GM23338 (cell line): ENCODE measurements around the gene ABHD6. TPM values are rescaled to one million over a fixed set of nuclear protein-coding genes. Genes with fewer than 3 reads are reported as not detected.
A peak's percentile ranks its signal among the peaks of the same experiment; 100 is the strongest.

Source experiments
- ATAC-seq: fragments of 200-7000 bp; cut with Tn5 transposase; 3 replicates; pipeline ENCODE4 v1.9.1; 2020
- DNase-seq: peaks from one replicate; pipeline ENCODE4 v3.0.0-alpha.2; 2015; ENCODE audit warnings: low spot score
- H2AFZ ChIP-seq: fragments of 200-600 bp; sonication (generic); 2 replicates; pipeline ENCODE4 v1.8.0; 2016; ENCODE audit warnings: antibody characterized with exemption, mild to moderate bottlenecking, moderate library complexity
- H3F3A ChIP-seq: fragments of 200-600 bp; sonication (generic); replicated peaks from 2 replicates; pipeline ENCODE4 v1.8.0; 2017; ENCODE audit warnings: antibody characterized with exemption, mixed run types, low read depth
- H3K27ac ChIP-seq: fragments of 200-600 bp; sonication (generic); 2 replicates; pipeline ENCODE4 v1.6.1; 2016; ENCODE audit warnings: low read depth
- H3K27me3 ChIP-seq: fragments of 200-600 bp; sonication (generic); 2 replicates; pipeline ENCODE4 v1.8.0; 2016; ENCODE audit warnings: mild to moderate bottlenecking, mixed run types, moderate library complexity; ENCODE audit not compliant: insufficient read depth
- H3K36me3 ChIP-seq: fragments of 200-600 bp; sonication (generic); 2 replicates; pipeline ENCODE4 v1.8.0; 2016; ENCODE audit warnings: mild to moderate bottlenecking; ENCODE audit not compliant: insufficient read depth
- H3K4me1 ChIP-seq: fragments of 200-600 bp; sonication (generic); 2 replicates; pipeline ENCODE4 v1.8.0; 2016; ENCODE audit warnings: mild to moderate bottlenecking, moderate library complexity; ENCODE audit not compliant: insufficient read depth
- H3K4me2 ChIP-seq: fragments of 200-600 bp; sonication (generic); 2 replicates; pipeline ENCODE4 v1.7.1; 2017; ENCODE audit warnings: mixed run types
- H3K4me3 ChIP-seq: fragments of 200-600 bp; sonication (generic); 2 replicates; pipeline ENCODE4 v1.6.1; 2016; ENCODE audit warnings: mixed run types
- H3K79me2 ChIP-seq: fragments of 200-600 bp; sonication (generic); replicated peaks from 2 replicates; pipeline ENCODE4 v1.8.0; 2017; ENCODE audit warnings: mild to moderate bottlenecking; ENCODE audit not compliant: insufficient read depth
- H3K9me2 ChIP-seq: fragments of 200-600 bp; sonication (generic); 2 replicates; pipeline ENCODE4 v1.8.0; 2017; ENCODE audit not compliant: insufficient read depth
- H4K20me1 ChIP-seq: fragments of 200-600 bp; sonication (generic); replicated peaks from 2 replicates; pipeline ENCODE4 v1.8.0; 2017; ENCODE audit warnings: mild to moderate bottlenecking; ENCODE audit not compliant: insufficient read depth
- H3K27ac Mint-ChIP-seq: 2 replicates; pipeline ENCODE4 v1.8.0; 2020; ENCODE audit warnings: inconsistent platforms, mild to moderate bottlenecking, moderate library complexity, mixed read lengths
- H3K27me3 Mint-ChIP-seq: 3 replicates; pipeline ENCODE4 v1.8.0; 2022; ENCODE audit warnings: low read depth, mild to moderate bottlenecking, moderate library complexity, mixed read lengths, inconsistent platforms; ENCODE audit not compliant: insufficient read depth, poor library complexity
- H3K36me3 Mint-ChIP-seq: 3 replicates; pipeline ENCODE4 v1.8.0; 2021; ENCODE audit warnings: low read depth, mild to moderate bottlenecking, inconsistent platforms, moderate library complexity, mixed read lengths
- H3K4me1 Mint-ChIP-seq: 3 replicates; pipeline ENCODE4 v1.8.0; 2020; ENCODE audit warnings: mild to moderate bottlenecking, inconsistent platforms, mixed read lengths
- H3K4me3 Mint-ChIP-seq: 3 replicates; pipeline ENCODE4 v1.8.0; 2021; ENCODE audit warnings: moderate library complexity, mild to moderate bottlenecking, inconsistent platforms, mixed read lengths
- H3K9me3 Mint-ChIP-seq: 3 replicates; pipeline ENCODE4 v1.8.0; 2020; ENCODE audit warnings: moderate library complexity, mild to moderate bottlenecking, inconsistent platforms, mixed read lengths
- CREB1 ChIP-seq: fragments of 250-450 bp; sonication (Bioruptor Pico); IDR thresholded peaks from 2 replicates; pipeline ENCODE4 v1.5.0; 2020; ENCODE audit warnings: low read depth, mild to moderate bottlenecking, moderate library complexity
- CTCF ChIP-seq, 2 experiments: fragments of 200-600 bp in 1 of 2; sonication (generic) in 1 of 2; conservative IDR thresholded peaks; 2 replicates each; pipeline versions ENCODE4 v1.5.1 to v1.6.1; 2016 to 2017; ENCODE audit warnings: antibody characterized with exemption in 2 of 2, low read depth in 2 of 2, mild to moderate bottlenecking in 2 of 2, moderate library complexity in 1 of 2
- ETS1 ChIP-seq: IDR thresholded peaks from 2 replicates; pipeline ENCODE4 v1.6.1; 2016; ENCODE audit warnings: antibody characterized with exemption
- EZH2 ChIP-seq: fragments of 200-600 bp; sonication (generic); IDR thresholded peaks from one replicate; pipeline ENCODE4 v1.8.0; 2017; ENCODE audit warnings: antibody characterized with exemption, mild to moderate bottlenecking, low read depth; ENCODE audit not compliant: unreplicated experiment
- NANOG ChIP-seq: IDR thresholded peaks from 2 replicates; pipeline ENCODE4 v1.6.1; 2016; ENCODE audit warnings: antibody characterized with exemption, borderline replicate concordance
- REST ChIP-seq: IDR thresholded peaks from one replicate; pipeline ENCODE4 v1.6.1; 2018; ENCODE audit warnings: antibody characterized with exemption; ENCODE audit not compliant: unreplicated experiment
- ZNF462 ChIP-seq: fragments of 250-450 bp; sonication (Bioruptor Pico); IDR thresholded peaks from 2 replicates; pipeline ENCODE4 v1.5.0; 2020; ENCODE audit warnings: mild to moderate bottlenecking, moderate library complexity
- polyA plus RNA-seq: library from polyadenylated mRNA; unstranded; fragments of >200 nt; fragmentation: Nextera tagmentation; extraction: Ambion mirVana; gene quantifications from 2 replicates; pipeline ENCODE4 v1.2.1, GENCODE V29; 2016
- total RNA-seq: library from RNA; depleted of rRNA; stranded (reverse); fragments of >200 nt; shearing (Covaris generic); gene quantifications from 2 replicates; pipeline ENCODE4 v1.2.3, GENCODE V29; 2014

The ABHD6 gene
- total and polyA plus RNA-seq, 2 experiments from 2014 or later = 3.7 to 5.5 TPM

GRCh38 chr3:58249358-58250092, 11.9 kb downstream of the ABHD6 start:
- TF ChIP-seq CTCF (conservative IDR thresholded peaks at IDR 0.05; ENCODE audit: low read depth in 2 of 2) (peak; percentile 26 to 29; a peak in 2 of 4 replicates), ETS1 (no peak)
- Mint-ChIP-seq H3K27ac (no peak overlapping the region), H3K9me3 (no peaks in the 10 kb centered on the region), H3K4me1 (peaks cover 12% of the 10 kb centered on the region; the same call in 2 of the 3 replicates), H3K27me3 (peaks cover 1% of the 10 kb centered on the region), H3K36me3 (no peaks in the 10 kb centered on the region), H3K4me3 (no peak overlapping the region)
- Histone ChIP-seq H3K4me1 (no peaks in the 10 kb centered on the region), H3K79me2 (no peaks in the 10 kb centered on the region), H3K9me2 (no peaks in the 10 kb centered on the region), H3K36me3 (no peaks in the 10 kb centered on the region), H3K4me3 (no peak overlapping the region), H4K20me1 (no peaks in the 10 kb centered on the region), H3K4me2 (no peak overlapping the region), H3K27me3 (no peaks in the 10 kb centered on the region), H3K27ac (no peak overlapping the region), H2AFZ (no peak overlapping the region), H3F3A (no peaks in the 10 kb centered on the region)
- ATAC-seq (peak; percentile 80), DNase-seq (peak; percentile 48)

GRCh38 chr3:58250093-58250707, 12.6 kb downstream of the ABHD6 start:
- Mint-ChIP-seq H3K27ac (no peak overlapping the region), H3K27me3 (peaks cover 1% of the 10 kb centered on the region), H3K4me3 (no peak overlapping the region), H3K4me1 (peaks cover 12% of the 10 kb centered on the region; the same call in 2 of the 3 replicates), H3K9me3 (no peaks in the 10 kb centered on the region), H3K36me3 (no peaks in the 10 kb centered on the region)
- Histone ChIP-seq H3K4me2 (no peak overlapping the region), H3K27me3 (no peaks in the 10 kb centered on the region), H3K79me2 (no peaks in the 10 kb centered on the region), H3F3A (no peaks in the 10 kb centered on the region), H3K4me3 (no peak overlapping the region), H3K4me1 (no peaks in the 10 kb centered on the region), H3K27ac (no peak overlapping the region), H3K36me3 (no peaks in the 10 kb centered on the region), H2AFZ (no peak overlapping the region), H3K9me2 (no peaks in the 10 kb centered on the region), H4K20me1 (no peaks in the 10 kb centered on the region)
- ATAC-seq (peak; percentile 67), DNase-seq (no peak)
- TF ChIP-seq CREB1 (CRISPR knock-in tag) (no peak), ZNF462 (CRISPR knock-in tag) (no peak), REST (no peak), NANOG (no peak), EZH2 (no peak)
